Stimulated activated memory B cell treated with anti-CD40 and anti-IgM and Interleukin-4, amounts not matched to agents 10 μg/mL and 1 μg/mL and 100 μg/mL, for 72 hours (primary cell): ENCODE measurements around the gene STARD3.

Experiments
- ATAC-seq: fragments of 150-1000 bp; cut with Tn5 transposase; 2 replicates; pipeline ENCODE4 v1.10.0; 2021
- H3K27ac Mint-ChIP-seq: one replicate; pipeline ENCODE4 v1.8.0; 2022; ENCODE audit warnings: mild to moderate bottlenecking, mixed read lengths
- H3K27me3 Mint-ChIP-seq: one replicate; pipeline ENCODE4 v1.8.0; 2022; ENCODE audit warnings: mixed read lengths
- H3K36me3 Mint-ChIP-seq: one replicate; pipeline ENCODE4 v1.8.0; 2022; ENCODE audit warnings: mixed read lengths
- H3K4me1 Mint-ChIP-seq: one replicate; pipeline ENCODE4 v1.8.0; 2022; ENCODE audit warnings: mixed read lengths
- H3K4me3 Mint-ChIP-seq: one replicate; pipeline ENCODE4 v1.8.0; 2022; ENCODE audit warnings: mild to moderate bottlenecking, moderate library complexity, mixed read lengths
- H3K9me3 Mint-ChIP-seq: one replicate; pipeline ENCODE4 v1.8.0; 2022; ENCODE audit warnings: mixed read lengths

The STARD3 gene

GRCh38 chr17:39611401-39612112, 25.4 kb upstream of the STARD3 start:
- H3K9me3 Mint-ChIP-seq, result no peaks in the 10 kb centered on the region
- H3K4me3 Mint-ChIP-seq, result no peak overlapping the region
- no peak overlapping the region for H3K27ac Mint-ChIP-seq
- no peaks in the 10 kb centered on the region for H3K36me3 Mint-ChIP-seq
- ATAC-seq, result no peak
- H3K27me3 Mint-ChIP-seq, result peaks cover 79% of the 10 kb centered on the region
- peaks cover 23% of the 10 kb centered on the region for H3K4me1 Mint-ChIP-seq

DNA sequence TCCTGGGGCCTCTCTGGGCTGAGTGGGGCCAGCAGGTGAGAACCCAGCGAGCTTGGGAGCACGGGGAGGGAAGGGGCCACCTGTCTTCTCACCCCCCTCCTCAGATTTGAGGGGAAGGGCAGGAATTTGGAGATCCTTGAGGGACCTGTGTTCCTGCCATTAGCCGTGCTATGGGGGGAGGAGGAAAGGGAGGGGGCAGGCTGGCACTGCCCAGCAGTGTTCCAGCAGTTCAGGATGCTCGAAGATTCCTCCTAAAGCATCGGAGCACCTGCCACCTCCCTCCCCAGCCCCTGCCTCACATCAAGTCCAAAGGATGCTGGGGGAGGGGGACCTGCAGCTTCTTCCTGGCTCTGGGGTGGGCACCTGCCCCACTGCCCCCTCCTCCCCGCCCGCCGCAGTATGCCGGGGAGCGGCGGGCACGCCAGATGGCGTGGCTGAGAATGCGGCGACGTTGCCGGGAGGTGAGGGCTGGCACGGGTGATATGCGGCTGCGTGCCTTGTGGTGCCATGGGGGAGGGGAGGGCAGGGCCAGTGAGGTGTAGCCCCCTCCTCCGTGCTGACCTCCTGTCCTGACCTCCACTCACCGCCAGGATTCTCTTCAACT, 24.6 kb upstream of the STARD3 start:
- peak; percentile 21 for ATAC-seq
- H3K27me3 Mint-ChIP-seq, result peaks cover 70% of the 10 kb centered on the region
- no peak overlapping the region for H3K27ac Mint-ChIP-seq
- no peaks in the 10 kb centered on the region for H3K36me3 Mint-ChIP-seq
- H3K9me3 Mint-ChIP-seq, result no peaks in the 10 kb centered on the region
- H3K4me3 Mint-ChIP-seq, result no peak overlapping the region
- peaks cover 20% of the 10 kb centered on the region for H3K4me1 Mint-ChIP-seq

DNA sequence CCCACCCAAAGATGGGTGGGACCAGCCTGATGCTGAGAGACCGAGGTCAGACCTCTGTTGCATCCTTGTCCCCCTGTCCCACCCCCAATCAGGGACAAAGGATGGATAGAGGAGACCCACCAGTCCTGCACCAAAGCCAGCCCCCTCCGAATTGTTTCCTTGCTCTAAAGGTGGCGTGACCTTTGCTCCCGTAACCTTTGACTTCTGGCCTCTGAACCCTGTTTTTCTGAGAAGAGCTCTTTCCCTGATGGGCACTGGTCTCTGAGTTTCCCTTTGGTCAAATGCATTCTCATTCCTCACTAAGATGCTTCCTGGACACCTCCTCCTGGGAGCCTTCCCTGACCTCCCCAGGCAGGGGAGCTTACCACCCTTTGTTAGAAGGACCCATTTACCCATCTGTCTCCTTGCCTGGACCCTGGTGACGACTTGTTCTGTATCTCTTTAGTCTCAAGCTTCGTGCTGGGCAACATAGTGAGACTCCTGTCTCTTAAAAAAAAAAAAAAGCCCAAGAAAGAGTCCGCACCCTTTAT, 23.9 kb upstream of the STARD3 start:
- Mint-ChIP-seq H3K4me1 (peaks cover 19% of the 10 kb centered on the region), H3K36me3 (no peaks in the 10 kb centered on the region), H3K27me3 (peaks cover 64% of the 10 kb centered on the region), H3K27ac (no peak overlapping the region), H3K4me3 (no peak overlapping the region), H3K9me3 (no peaks in the 10 kb centered on the region)
- ATAC-seq, result no peak

GRCh38 chr17:39614545-39615157, 22.3 kb upstream of the STARD3 start:
- Mint-ChIP-seq H3K9me3 (no peaks in the 10 kb centered on the region), H3K4me1 (peaks cover 28% of the 10 kb centered on the region), H3K27me3 (peaks cover 48% of the 10 kb centered on the region), H3K4me3 (no peak overlapping the region), H3K36me3 (no peaks in the 10 kb centered on the region), H3K27ac (peak overlapping the region; percentile 4)
- ATAC-seq, result no peak

- no peaks in the 10 kb centered on the region for H3K9me3 Mint-ChIP-seq
- peak overlapping the region; percentile 4 for H3K27ac Mint-ChIP-seq
- H3K36me3 Mint-ChIP-seq, result no peaks in the 10 kb centered on the region
- ATAC-seq, result no peak
- peaks cover 28% of the 10 kb centered on the region for H3K4me1 Mint-ChIP-seq
- H3K4me3 Mint-ChIP-seq, result no peak overlapping the region
- peaks cover 43% of the 10 kb centered on the region for H3K27me3 Mint-ChIP-seq
Observed at GRCh38 chr17:39615434-39615833, 21.5 kb upstream of the STARD3 start.

DNA sequence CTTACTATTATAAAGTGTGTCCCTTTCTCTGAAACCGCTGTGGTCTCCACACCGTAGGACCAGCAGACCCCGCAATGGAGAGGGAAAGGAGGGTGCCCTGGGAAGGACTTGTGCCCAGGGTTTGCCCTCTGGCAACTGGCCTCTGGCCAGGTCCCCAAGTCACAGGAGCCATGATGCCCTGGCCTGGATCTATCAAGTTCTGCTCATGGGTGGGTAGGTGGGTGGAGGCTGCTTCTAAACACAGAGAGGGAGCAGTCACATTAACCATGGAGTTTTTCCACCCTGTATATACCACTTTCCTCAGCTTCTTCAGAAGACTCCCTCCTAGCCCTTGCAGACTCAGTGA, 19.9 kb upstream of the STARD3 start:
- Mint-ChIP-seq H3K4me3 (peak overlapping the region; percentile 60), H3K9me3 (no peaks in the 10 kb centered on the region), H3K36me3 (no peaks in the 10 kb centered on the region), H3K27ac (no peak overlapping the region), H3K27me3 (peaks cover 34% of the 10 kb centered on the region), H3K4me1 (peaks cover 34% of the 10 kb centered on the region)
- no peak for ATAC-seq

DNA sequence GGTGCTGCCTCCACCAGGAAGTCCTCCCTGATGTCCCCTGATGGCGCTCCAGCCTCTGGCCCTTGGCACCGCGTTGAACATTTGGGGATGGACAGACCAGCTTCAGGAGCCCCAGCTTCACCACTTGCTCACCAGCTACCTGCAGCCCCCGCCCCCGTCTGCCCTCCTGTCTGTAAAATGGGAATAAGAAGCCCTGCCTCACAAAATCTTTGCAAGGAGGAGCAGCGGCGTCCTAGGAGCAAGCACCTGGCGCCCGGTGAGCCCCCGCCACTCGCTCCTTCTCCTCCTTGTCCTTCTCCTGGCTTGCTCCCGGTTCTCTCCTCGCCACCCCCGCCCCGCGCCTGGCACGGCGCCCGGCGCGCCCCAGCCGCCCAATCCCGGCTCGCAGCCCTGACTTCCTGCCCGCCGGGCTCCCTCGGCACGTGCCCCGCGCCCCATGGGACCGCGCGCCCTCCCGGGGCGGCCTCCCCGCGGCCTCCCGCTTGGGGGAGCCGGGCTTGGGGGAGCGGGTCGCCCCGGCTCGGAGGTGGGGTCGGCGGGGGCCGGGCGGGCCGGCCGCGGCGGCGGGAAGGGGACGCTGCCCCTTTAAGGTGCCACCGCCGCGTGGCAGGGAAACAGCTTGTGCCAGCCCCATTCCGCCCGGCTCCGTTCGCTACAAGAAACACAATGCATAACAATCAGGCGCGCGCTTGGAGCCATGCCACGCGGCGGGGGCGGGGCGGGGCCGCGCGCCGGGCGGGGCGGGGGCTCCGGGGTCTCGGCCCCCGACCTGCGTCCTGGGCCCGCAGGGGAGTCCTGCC, 19.3 kb upstream of the STARD3 start:
- H3K4me1 Mint-ChIP-seq, result peaks cover 40% of the 10 kb centered on the region
- ATAC-seq, result peak; percentile 64
- H3K9me3 Mint-ChIP-seq, result no peaks in the 10 kb centered on the region

DNA sequence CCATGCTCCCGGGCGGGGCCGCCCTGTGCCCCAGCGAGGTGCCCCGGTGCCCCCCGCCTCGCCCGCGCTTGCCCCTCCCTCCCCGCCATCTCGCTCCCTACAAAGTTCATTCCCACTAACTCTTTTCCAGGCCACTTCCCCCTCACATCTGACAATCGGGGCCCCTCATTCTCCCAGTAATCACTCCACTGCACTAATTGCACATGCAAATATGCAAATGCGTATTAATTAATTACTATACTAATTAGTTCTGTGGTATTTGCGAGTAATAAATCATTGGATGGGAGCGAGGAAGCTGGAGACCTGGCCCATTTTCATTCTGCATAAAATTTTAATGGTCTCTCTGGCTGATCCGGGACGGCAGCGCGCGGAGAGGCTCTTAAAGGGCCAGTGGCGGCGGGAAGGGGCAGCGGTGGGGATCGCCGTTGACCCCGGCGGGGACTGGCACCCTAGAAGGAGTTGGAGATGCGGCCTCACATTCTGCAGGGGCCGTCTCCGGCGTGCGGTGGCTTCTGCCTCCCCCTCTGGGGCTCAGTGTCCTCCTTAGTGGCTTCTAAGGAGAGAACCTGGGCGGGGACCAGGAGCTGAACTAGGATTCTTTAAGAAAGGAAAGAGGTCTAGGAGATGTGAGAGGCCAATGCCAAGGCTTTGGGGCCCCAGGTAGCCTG, 18.6 kb upstream of the STARD3 start:
- ATAC-seq, result no peak
- peaks cover 47% of the 10 kb centered on the region for H3K4me1 Mint-ChIP-seq
- H3K27me3 Mint-ChIP-seq, result peaks cover 24% of the 10 kb centered on the region
- H3K9me3 Mint-ChIP-seq, result no peaks in the 10 kb centered on the region
- H3K36me3 Mint-ChIP-seq, result no peaks in the 10 kb centered on the region
- H3K27ac Mint-ChIP-seq, result peak overlapping the region; percentile 81
- H3K4me3 Mint-ChIP-seq, result peak overlapping the region; percentile 85

More for the DNA sequence above, 19.3 kb upstream of the STARD3 start:
- Mint-ChIP-seq H3K4me3 (peak overlapping the region; percentile 85), H3K36me3 (no peaks in the 10 kb centered on the region), H3K27me3 (peaks cover 32% of the 10 kb centered on the region), H3K27ac (peak overlapping the region; percentile 81)

DNA sequence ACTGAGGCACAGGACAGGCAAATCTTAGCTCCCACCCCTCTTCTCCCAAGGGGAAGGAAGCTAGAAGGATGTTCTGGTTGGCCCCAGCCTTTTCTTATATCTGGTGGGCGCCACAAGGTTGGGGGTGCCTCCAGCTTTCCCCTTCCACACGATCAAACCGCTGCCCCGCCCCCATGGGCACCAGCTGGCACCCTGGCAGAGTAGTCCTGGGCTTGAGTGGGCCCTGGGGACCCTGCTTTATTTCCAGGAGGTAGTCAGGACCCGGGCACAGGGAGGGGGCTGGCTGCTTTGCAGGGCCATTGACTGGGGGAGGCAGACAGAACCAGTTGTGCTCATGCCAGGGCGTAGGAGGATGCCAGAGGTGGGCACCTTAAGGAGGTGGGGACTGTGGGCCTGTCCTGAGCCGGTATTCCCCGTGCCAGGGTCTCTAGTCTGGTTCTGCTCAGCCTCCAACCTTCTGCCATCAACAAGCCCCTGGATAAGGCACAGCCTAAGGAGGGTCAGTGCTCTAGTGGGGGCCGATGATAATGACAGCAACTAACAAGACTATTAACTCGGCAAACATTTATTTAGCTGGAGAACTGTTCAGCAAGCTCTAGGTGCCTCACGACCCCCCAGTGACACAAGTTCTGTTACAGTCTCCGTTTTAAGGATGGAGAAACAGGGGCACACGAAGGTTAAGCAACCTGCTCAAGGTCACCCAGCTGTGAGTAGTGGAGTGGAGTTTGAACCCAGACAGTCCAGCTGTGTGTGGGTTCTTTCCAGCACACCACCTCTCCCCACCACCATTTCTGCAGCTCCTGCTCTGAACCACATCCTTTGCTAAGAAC, 17.8 kb upstream of the STARD3 start:
- no peaks in the 10 kb centered on the region for H3K36me3 Mint-ChIP-seq
- no peak overlapping the region for H3K4me3 Mint-ChIP-seq
- no peak for ATAC-seq
- H3K27me3 Mint-ChIP-seq, result peaks cover 16% of the 10 kb centered on the region
- no peak overlapping the region for H3K27ac Mint-ChIP-seq
- H3K9me3 Mint-ChIP-seq, result no peaks in the 10 kb centered on the region
- peaks cover 51% of the 10 kb centered on the region for H3K4me1 Mint-ChIP-seq

DNA sequence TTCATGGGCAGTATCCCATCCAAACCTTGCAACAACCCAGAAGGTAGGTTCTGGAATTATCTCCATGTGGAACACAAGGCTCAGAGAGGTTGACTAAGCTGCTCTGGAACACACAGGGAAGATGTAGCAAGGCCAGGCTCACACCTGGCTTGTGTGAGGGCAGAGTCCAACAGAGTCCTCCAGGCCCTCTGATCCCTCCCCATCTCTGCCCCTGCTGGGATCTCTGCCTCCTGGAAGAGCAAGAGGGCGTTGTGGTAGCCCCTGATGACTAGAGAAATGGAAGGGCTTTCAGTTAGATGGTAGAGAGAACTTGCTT, 17.2 kb upstream of the STARD3 start:
- no peak for ATAC-seq
- H3K9me3 Mint-ChIP-seq, result no peaks in the 10 kb centered on the region
- peaks cover 14% of the 10 kb centered on the region for H3K27me3 Mint-ChIP-seq
- no peaks in the 10 kb centered on the region for H3K36me3 Mint-ChIP-seq
- H3K4me1 Mint-ChIP-seq, result peaks cover 48% of the 10 kb centered on the region
- H3K4me3 Mint-ChIP-seq, result no peak overlapping the region
- no peak overlapping the region for H3K27ac Mint-ChIP-seq

- Mint-ChIP-seq H3K27me3 (peaks cover 23% of the 10 kb centered on the region), H3K9me3 (no peaks in the 10 kb centered on the region), H3K36me3 (no peaks in the 10 kb centered on the region), H3K4me1 (peaks cover 49% of the 10 kb centered on the region), H3K27ac (peak overlapping the region; percentile 85), H3K4me3 (peak overlapping the region; percentile 77)
- ATAC-seq, result peak; percentile 83
Observed at GRCh38 chr17:39621523-39622379, 15.2 kb upstream of the STARD3 start.

DNA sequence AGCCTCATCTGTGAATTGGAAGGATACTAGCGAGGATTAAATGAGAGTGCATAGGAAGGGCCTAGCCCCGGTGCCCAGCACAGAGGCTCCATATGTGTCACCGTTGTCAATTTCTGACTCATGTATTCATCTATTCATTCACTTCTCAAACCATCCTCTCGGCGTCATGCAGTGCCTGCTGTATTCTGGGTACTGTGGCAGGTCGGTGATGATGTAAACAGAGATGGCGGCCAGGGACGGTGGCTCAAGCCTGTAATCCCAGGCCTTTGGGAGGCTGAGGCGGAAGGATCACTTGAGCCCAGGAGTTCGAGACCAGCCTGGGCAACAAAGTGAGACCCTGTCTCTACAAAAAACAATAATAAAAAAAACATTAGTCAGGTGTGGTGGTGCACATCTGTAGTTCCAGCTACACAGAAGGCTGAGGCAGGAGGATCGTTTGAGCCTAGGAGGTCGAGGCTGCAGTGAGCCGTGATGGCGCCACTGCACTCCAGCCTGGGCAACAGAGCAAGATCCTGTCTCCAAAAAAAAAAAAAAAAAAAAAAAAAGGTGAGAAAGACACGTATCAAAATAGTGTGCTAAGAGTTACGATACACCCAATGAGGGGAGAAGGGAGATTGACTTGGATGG, 14.5 kb upstream of the STARD3 start:
- Mint-ChIP-seq H3K9me3 (no peaks in the 10 kb centered on the region), H3K36me3 (no peaks in the 10 kb centered on the region), H3K27ac (peak overlapping the region; percentile 85), H3K27me3 (peaks cover 29% of the 10 kb centered on the region), H3K4me1 (peaks cover 45% of the 10 kb centered on the region), H3K4me3 (peak overlapping the region; percentile 77)
- ATAC-seq, result peak; percentile 70

- no peaks in the 10 kb centered on the region for H3K9me3 Mint-ChIP-seq
- H3K27me3 Mint-ChIP-seq, result peaks cover 38% of the 10 kb centered on the region
- H3K4me1 Mint-ChIP-seq, result peaks cover 41% of the 10 kb centered on the region
- H3K36me3 Mint-ChIP-seq, result no peaks in the 10 kb centered on the region
- H3K27ac Mint-ChIP-seq, result peak overlapping the region; percentile 25
- peak overlapping the region; percentile 32 for H3K4me3 Mint-ChIP-seq
- ATAC-seq, result peak; percentile 63
Observed at GRCh38 chr17:39623356-39623950, 13.5 kb upstream of the STARD3 start.
